GM21723 (cell line): ENCODE measurements around the gene MRPS15.

ENCODE experiments used
- ATAC-seq: cut with Tn5 transposase; IDR thresholded peaks from one replicate; pipeline ENCODE4 v1.9.1; 2021; ENCODE audit warnings: mild to moderate bottlenecking, moderate library complexity; ENCODE audit not compliant: unreplicated experiment

Gene MRPS15

GRCh38 chr1:36421649-36422048 lies 42.5 kb downstream of the MRPS15 start:
- no peak for ATAC-seq

- ATAC-seq, result peak; percentile 74
Observed at GRCh38 chr1:36420836-36421317, 43.3 kb downstream of the MRPS15 start.

- ATAC-seq, result no peak
Observed at GRCh38 chr1:36420409-36420808, 43.8 kb downstream of the MRPS15 start.

- ATAC-seq, result no peak
Observed at GRCh38 chr1:36419569-36419968, 44.6 kb downstream of the MRPS15 start.

GRCh38 chr1:36419140-36419539 lies 45.0 kb downstream of the MRPS15 start:
- ATAC-seq, result no peak

- ATAC-seq, result no peak
Observed at GRCh38 chr1:36417931-36418330, 46.3 kb downstream of the MRPS15 start.

GRCh38 chr1:36415661-36416326 lies 48.4 kb downstream of the MRPS15 start:
- ATAC-seq, result no peak

GRCh38 chr1:36414384-36414783 lies 49.8 kb downstream of the MRPS15 start:
- no peak for ATAC-seq

- ATAC-seq, result no peak
Observed at GRCh38 chr1:36411674-36412648, 52.2 kb downstream of the MRPS15 start.

GRCh38 chr1:36408479-36408878 lies 55.7 kb downstream of the MRPS15 start:
- ATAC-seq, result no peak

- no peak for ATAC-seq
Observed at GRCh38 chr1:36406440-36406839, 57.7 kb downstream of the MRPS15 start.
